COLO668 (cell line): ENCODE measurements around the gene TCEANC2.

Source experiments
- DNase-seq: peaks from one replicate; lab custom pipeline; 2025; ENCODE audit not compliant: unreplicated experiment; lab: John Stamatoyannopoulos, UW

The TCEANC2 gene

DNA sequence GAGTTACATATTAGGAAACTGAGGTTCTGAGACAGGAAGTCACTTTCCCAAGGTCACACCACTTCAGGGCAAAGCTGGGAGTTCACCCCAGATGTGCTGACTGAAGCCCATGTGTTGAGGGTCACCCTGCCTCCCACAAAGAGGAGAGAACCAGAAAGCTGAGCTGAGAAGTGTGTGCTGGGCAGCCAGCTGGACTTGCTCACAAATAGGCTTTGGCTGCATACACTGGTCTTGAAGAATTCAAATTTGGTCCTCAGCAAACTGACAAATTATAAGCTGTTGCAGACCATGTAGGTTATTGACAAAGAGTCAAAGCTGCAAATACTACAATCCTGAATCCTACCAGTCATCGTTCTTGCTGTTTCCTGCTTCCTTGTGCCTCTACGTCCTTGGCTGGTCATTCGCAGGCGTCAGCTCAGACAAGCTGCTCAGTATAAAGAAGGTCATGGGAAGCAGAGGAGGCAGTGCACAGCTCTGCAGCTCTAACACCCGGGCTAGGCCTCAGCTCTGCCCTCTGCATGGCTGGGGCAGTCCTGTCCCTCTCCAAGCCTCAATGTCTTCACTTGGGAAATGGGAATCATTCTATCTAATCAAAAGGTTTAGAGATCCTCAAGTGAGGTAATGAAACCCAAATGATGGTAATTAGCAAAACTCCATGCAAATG is 59.4 kb downstream of the TCEANC2 start:
- DNase-seq: no peak

DNA sequence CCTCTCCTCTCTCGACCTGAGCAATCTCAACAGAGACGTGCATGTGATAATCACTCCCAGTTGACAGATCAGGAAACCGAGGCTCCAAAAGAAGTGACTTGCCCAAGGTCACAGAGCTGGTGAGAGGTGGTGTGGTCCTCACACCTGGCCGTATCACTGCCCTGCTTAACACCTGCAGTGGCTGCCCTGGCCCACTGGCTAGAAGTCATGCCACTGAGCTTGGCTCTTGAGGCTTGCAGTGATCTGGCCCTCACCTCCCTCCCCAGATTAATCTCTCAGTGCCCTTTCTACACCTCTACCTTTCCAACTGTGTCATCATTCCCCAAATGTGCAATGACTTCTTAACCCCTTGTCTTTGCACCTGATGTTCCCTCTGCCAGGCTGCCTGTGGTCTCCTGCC is 60.6 kb downstream of the TCEANC2 start:
- no peak for DNase-seq

DNA sequence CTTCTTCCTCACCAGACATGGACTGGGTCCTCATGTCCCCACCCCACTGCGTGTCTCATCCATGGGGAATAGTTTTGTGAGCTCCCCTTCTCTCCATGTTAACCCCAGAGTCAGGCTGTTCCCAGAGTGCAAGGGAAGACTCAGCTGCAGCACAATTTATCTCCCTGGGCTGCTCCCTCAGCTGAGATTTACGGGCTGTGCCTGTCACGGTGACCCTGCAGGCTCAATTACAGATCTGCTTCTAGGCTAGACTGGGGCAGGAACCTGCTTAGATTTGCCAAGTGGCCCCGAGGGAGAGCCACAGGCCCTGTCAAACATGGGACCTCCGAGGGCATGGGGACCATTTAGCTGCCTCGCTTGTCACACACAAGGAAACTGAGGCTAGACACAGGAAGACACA is 61.5 kb downstream of the TCEANC2 start:
- no peak for DNase-seq

DNA sequence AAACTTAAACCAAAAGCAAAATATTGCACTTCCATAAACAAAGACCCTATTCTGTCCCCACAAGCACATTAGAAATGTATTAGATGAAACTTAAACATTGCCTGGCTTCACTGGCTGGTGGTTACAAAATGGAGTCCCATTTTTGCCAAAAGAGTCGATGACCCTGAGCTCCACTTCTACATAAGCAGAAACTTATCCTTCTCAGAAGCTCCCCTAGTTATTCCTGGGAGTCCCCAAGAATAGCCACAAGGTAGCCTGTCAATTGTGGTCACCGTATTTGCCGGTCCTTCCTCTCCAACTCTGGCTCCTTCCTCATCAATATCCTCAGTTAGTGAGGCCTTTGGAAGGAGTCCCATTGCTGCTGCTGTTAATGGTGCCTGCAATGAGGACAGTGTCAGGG is 62.1 kb downstream of the TCEANC2 start:
- no peak for DNase-seq

DNA sequence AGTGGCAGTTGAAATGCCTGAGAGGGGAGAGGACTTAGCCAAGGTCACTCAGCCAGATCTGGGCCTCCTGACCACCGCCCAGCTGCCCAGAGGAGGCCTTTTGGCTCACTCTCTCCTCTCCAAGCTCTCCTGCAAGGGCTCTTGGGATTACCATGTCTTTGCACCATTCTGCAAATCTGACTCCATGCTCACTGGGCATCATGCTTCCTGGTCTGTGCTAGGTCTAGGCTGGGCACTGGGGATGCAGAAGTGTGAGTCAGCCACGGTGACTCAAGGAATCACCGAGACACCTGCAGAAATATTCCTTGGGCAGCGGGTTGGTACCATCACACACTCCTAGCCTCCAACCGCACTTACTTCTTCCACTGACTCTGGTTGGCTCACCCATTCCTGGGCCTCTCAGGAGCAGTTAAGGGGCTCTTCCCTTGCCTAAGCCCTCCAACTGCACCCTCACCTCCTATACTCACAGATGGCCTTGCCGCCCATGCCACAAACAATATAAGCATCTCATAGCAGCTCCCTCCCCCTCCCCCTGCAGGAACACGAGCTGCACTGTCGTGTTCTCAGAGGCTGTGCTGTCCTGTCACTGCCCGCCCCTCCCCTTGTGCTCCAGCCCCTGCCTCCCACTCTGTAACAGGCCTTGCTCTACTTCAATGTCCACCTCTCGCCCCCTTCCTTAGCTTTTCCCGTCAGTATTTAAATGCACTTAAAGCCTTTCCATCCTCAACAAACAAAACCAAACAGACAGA is 64.6 kb downstream of the TCEANC2 start:
- no peak for DNase-seq

DNA sequence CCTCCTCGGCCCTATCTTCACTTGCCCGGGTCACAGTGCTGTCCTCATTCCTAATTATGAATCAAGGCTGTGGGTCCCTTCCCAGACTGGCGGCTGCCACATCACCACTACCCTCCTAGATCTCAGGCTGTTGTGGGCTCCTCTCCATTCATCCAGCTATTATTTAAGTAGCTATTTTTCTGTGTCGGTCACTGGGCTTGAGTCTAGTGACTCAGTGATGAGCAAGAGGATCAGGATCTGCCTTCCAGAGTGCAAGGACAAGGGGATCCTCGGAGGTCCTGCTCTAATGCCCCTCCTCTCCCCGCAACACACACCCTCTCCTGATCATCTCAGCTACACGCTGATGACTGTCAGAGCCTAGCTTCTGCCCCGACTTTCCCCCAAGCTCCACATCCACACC is 65.3 kb downstream of the TCEANC2 start:
- DNase-seq: no peak

DNA sequence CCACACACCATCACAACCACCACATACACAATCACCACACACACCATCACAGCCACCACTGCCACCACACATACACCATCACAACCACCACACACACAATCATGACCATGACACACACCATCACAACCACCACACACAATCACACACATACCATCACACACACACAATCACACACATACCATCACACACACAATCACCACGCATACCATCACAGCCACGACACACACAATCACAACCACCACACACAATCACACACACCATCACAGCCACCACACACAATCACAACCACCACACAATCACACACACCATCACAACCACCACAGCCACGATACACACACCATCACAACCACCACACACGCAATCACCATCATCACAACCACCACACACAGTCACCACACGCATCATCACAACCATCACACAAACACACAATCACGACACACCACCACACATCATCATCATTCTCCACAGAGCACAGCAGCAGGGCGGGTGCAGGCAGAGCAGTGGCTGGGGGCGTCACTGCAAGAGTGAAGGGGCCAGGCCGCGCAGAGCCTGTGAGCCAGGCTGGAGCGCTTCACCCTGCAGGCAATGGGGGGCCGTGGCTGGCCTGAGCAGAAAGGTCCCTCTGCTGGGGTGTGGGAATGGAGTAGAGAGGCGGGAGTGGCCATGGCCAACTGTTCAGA is 66.8 kb downstream of the TCEANC2 start:
- DNase-seq: no peak

DNA sequence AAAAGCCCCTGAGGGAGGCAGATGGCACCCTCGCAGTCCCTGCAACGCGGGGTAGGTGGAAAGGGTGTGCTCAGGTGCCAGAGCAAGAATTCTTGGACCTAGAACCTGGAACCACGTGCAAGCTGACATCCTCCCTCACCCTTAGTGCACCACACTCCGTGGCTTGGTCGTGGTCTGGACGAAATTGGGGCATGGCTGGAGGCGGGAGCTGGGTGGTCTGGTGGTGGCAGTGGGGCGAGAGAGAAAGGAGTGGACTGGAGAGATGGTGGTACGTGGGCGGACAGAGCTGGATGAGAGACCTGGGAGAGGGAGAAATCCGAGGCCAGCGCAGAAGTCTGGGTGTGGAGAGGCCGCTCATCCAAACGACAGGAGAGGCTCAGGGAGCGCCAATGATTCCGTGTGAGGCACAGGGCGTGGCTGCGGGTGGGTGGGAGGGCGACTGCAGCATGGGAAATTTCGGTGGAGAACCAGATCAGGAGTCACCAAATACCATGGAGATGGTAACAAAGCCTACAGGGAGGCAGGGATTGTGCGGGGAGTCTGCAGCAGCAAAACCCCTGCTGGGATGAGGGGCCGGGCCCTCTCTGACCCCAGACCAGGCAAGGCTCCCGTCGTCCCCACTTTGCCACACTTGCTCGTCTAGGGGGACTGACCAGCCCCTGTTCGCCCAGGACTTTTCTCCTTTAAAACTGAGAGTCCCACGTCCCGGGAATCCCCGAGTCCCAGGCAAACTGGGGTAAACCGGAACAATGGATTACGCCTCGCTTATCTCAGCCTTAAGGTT is 67.5 kb downstream of the TCEANC2 start:
- DNase-seq: no peak

DNA sequence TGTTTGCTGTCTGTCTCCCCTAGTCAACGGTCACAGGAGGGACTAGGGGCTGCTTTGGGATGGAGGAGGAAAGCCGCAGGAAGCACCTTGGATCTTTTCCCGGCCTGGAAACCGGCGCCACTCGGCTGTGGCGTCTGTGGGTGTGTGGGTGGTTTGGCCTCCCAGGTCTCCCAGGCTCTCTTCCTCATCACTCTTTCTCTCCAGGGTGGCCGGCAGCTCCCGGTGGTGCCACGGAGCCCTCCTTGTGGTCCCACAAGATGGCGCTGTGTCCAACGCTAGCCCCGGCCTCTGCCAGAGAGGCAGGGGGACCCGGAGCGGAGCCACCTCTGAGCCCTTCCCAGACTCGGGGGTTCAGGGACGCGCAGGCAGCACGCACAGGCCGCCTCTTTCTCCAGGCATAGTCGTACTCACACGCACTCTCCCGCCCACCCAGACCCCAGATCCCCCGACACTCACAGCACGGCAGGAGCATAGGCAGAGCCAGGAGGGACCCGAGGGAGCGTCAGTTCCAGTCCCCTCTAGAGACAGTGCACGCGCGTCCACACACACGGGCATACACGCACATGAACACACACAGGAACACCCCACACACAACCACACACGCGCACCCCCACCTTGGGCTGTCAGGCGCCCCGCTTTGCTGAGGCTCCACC is 68.2 kb downstream of the TCEANC2 start:
- peak; percentile 95 for DNase-seq

DNA sequence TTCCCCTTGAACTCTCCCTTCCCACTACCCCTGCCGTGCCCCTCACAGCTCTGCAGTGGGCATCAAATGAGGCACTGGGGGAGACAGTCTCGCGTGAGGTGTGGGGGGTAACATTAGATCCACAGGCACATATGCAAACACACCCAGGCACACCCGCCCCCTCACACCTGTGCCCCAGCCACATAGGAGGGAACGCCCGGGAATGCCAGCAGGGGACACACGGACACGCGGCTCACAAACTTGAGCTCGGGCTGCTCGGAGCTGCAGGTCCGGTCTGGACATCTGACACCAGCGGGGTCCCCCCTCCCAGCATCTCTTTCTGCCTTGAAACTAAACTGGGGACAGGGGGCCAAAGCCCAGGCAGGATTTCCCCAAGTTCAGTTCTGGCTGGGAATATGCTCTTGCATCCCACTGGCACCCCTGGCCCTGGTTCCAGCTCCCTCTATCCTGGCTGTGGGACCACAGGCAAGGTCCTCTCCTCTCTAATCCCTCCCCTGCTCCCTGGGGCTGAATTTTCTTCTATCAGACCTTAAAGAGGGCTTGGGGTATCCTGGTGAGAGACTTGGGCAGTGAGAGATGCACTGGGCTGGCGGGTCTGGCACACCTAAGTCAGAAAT is 68.8 kb downstream of the TCEANC2 start:
- DNase-seq: peak; percentile 64

DNA sequence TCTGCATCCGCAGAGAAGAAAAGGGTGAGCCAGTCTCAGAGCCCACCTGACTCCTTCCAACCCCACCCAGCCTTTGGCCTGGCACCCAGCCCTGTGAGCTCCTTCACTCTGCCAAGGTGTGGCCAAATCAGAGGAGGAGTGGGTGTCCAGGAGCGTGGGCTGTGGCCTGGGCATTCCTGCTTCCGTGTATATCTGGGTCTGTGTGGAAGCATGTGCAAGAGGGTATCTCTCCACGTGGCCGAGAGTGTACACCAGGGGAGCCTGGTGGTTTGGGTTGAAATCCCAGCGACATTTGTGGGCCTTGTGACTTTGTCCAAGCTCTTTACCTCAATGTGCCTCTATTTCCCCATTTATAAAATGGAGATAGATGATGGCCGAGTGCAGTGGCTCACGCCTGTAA is 69.6 kb downstream of the TCEANC2 start:
- no peak for DNase-seq

DNA sequence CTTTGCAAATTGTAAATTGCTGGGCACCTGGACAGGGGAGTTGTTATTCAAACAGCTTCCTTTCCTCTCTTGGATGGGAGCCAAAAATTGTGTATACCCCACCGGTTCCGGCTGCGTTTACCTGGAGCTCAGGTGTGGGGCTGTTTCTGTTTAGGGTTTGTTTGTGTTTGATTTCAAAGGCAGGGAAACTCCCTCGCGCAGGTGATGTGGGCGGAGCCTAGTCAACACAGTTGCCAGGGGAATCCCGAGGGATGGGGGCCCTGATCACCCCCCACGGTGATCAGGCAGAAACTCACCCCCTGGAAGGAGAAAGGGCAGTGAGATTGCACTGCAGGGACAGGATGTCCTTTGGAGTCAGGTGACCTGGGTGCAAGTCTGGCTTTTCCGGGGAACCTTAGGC is 71.1 kb downstream of the TCEANC2 start:
- peak; percentile 99 for DNase-seq

DNA sequence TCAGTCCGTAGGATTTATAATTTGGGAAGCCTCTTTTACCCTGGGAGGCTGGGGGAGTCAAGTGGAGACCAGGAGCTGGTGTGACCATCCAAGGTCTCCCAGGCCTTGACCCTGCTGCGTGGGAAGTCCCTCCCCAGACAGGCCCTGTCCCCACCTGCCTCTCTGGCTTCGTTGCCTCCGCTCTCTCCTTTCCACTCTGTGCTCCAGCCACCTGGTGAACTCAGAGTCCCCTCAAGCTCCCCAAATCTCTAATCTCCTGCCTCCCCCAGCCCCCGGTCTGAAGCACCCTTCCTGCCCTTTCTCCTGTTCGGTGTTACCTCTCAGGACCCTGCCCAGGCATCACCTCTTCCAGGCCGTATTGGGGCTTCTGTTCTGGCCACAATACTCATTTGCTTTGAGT is 71.5 kb downstream of the TCEANC2 start:
- no peak for DNase-seq

DNA sequence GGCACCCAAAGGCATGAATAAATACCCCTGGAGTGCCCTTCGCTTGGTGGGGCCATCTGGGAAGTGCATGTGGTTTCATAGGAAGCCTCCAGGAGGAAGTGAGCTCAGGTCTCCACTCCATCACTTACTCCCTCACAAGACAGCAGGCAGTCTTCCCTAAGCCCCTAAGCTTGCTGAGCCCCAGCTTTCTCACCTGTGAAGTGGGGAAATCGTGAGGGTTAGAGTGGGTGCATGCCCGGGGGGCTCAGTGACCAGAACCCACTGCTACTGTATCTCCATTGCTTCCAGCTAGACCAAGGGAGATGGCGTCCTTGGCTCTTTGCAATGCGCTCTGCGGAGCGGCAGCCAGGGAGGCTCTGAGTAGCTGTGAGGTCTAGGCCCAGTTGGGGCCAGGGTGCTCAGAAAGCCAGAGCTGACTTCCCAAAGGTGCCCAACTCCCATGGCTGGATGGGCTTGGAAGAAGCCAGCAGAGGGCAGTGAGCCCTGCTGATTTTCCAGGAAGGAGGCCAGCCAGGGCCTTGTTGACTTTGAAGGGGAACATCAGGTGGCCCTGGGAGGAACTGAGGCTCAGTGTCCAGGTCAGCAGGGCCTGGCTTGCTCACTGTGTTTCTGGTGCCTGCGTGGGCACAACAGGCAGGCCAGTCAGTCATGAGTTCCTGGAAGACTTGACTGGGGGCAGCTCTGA is 72.1 kb downstream of the TCEANC2 start:
- peak; percentile 56 for DNase-seq

DNA sequence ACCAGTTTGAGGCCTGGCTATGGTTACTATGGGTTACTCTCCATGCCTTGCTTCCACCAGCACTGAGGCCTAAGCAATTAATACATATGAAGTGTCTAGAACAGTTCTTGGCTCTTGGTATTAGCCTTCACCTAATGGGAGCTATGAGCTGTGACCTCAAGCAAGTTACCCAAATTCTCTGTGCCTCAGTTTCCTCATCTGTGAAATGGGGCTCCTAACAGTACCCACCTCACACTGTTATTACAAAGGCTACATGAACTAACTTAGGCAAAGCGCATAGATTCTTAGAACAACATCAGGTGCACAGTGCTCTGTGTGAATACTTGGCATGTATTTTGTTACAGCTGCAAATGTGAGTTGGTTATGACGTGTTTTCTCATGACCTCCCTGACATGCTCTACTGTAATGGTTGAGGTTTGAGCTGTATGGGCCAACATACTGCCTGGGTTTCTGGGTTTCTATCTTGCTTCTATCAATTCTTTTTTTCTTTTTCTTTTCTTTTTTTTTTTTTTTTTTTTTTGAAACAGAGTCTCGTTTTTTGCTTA is 72.9 kb downstream of the TCEANC2 start:
- DNase-seq: no peak

DNA sequence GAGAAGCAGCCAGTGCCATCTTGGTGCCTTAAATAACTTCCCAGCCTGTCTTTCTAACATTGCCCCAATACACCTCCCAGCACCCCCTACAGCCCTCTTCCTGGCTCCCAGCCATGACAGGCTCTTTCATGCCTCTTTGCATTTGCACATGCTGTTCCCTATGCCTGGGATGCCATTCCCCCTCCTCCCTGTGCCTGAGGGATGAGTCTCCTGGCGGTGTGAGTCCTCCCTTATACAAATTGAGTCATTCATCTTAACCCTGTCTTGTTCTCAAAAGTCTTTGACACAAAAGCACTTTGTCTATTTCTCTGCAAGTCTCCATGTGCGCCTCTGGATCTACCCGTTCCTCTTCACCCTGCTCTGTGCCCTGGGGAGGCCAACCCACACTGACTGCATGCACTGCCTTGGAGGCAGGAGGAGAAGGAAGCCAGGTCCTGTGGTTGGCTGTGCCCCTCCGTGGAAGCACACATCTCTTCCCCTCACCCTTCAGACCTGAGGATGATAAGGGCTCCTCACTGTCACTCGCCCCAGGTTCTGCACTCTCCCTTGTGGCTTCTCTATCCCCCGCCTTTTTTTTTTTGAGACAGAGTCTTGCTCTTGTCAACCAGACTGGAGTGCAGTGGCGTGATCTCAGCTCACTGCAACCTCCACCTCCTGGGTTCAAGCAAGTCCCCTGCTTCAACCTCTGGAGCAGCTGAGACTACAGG is 74.3 kb downstream of the TCEANC2 start:
- DNase-seq: no peak

DNA sequence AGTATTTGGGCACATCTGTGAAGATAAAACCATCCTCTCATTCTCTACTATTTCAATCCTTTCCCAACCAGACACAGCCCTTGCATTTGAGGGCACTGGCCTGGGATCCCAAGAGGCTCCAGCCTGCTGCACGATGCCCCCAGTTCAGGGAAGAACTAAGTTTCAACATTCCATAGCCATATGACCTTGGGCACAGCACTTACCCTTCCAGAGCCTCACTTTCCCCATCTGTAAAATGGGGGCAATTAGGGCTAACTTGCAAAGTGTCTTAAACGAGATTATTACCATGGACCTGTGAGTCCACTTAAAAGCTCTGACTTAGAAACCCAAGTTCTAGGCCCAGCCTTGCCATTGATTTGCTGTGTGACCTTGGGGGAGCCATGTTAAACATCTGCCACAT is 76.5 kb downstream of the TCEANC2 start:
- DNase-seq: no peak

DNA sequence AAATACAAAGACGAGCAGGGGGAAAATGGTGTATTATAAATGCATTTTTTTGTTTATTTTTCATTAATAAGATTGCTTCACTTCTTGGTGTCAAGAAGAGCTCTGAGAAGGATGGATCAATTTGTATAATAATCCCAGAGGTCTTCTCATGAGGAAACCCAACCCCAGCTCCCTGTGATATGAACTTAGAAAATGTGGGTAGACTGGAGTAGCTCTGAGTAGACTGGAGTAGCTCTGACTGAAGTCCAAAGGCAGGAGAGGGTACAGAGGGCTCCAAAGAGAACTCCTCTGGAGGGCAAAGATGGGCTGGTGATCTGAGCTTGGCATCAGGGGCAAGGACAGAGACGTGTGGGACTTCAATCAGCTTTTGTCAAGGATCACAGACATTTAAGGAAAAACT is 78.0 kb downstream of the TCEANC2 start:
- no peak for DNase-seq

DNA sequence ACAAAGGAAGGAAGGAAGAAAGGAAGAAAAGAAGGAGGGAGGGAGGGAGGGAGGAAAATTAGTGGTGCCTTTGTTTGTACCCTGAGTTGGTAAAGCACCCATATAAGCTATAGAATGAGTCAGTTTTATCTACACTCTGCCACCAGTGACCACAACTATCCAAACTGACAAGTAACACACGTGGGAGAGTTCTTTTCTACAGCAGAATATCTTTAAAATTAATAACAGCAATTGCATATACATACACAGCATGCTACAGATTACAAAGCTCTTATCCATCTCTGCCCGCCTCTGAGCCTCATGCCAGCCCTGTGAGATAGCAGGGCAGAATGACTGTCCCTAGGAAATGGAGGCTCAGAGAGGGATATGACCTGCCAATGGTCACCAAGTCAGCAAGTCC is 79.1 kb downstream of the TCEANC2 start:
- DNase-seq: no peak
